SK-N-SH (cell line): ENCODE results near the gene ZNF785. TPM values are rescaled to one million over a fixed set of nuclear protein-coding genes. Genes with fewer than 3 reads are reported as not detected.

Experiments
- CTCF ChIA-PET: fragments of 300-600, 350-600 bp; formaldehyde crosslinking; extraction: SDS; loops from one replicate; lab custom pipeline; 2021; lab: Yijun Ruan, JAX
- POLR2A ChIA-PET: fragments of 350-600 bp; sonication (Branson Sonifier 250); formaldehyde crosslinking; extraction: SDS; loops from one replicate; lab custom pipeline; 2020; ENCODE audit warnings: antibody characterized with exemption, inconsistent platforms; lab: Yijun Ruan, JAX
- DNase-seq: peaks from one replicate; pipeline ENCODE4 v3.0.0; 2012
- H2AFZ ChIP-seq: fragments of 200-600 bp; sonication (generic); 2 replicates; pipeline ENCODE4 v1.8.1; 2016; ENCODE audit warnings: antibody characterized with exemption, mild to moderate bottlenecking, low read depth
- H3F3A ChIP-seq: fragments of 200-600 bp; sonication (generic); replicated peaks from 2 replicates; pipeline ENCODE3; 2016; ENCODE audit warnings: antibody characterized with exemption, mild to moderate bottlenecking; ENCODE audit not compliant: insufficient read depth
- H3K27ac ChIP-seq, 2 experiments: fragments of 200-500 bp in 1 of 2; fragments of 200-600 bp in 1 of 2; sonication (Bioruptor generic) in 1 of 2; sonication (generic), shearing (Covaris generic) in 1 of 2; 2 replicates each; pipeline versions ENCODE4 v1.5.1 to v1.6.1; 2014 to 2016; ENCODE audit warnings: low read depth in 2 of 2, inconsistent platforms in 1 of 2, low read length in 1 of 2, mild to moderate bottlenecking in 1 of 2, mixed read lengths in 1 of 2
- H3K27me3 ChIP-seq: fragments of 200-600 bp; sonication (generic), shearing (Covaris generic); 2 replicates; pipeline ENCODE4 v1.6.1; 2016; ENCODE audit warnings: mixed run types; ENCODE audit not compliant: insufficient read depth
- H3K36me3 ChIP-seq, 2 experiments: fragments of 200-500 bp in 1 of 2; fragments of 200-600 bp in 1 of 2; sonication (Bioruptor generic) in 1 of 2; sonication (generic) in 1 of 2; replicated peaks in 1 of 2; 2 replicates each; pipeline versions ENCODE3 to v1.5.1; 2014 to 2016; ENCODE audit warnings: low read length in 1 of 2, mild to moderate bottlenecking in 1 of 2; ENCODE audit not compliant: insufficient read depth in 2 of 2, control insufficient read depth in 1 of 2
- H3K4me1 ChIP-seq, 2 experiments: fragments of 200-500 bp in 1 of 2; fragments of 200-600 bp in 1 of 2; sonication (Bioruptor generic) in 1 of 2; sonication (generic), shearing (Covaris generic) in 1 of 2; 2 replicates each; pipeline versions ENCODE4 v1.5.1 to v1.6.1; 2014 to 2016; ENCODE audit warnings: low read depth in 1 of 2, low read length in 1 of 2, mixed run types in 1 of 2; ENCODE audit not compliant: insufficient read depth in 2 of 2, control insufficient read depth in 1 of 2
- H3K4me2 ChIP-seq: fragments of 200-600 bp; sonication (generic), shearing (Covaris generic); 2 replicates; pipeline ENCODE4 v1.6.1; 2017; ENCODE audit warnings: mixed run types
- H3K4me3 ChIP-seq, 2 experiments: fragments of 200-500 bp in 1 of 2; fragments of 200-600 bp in 1 of 2; sonication (Bioruptor generic) in 1 of 2; sonication (generic), shearing (Covaris generic) in 1 of 2; 2 replicates each; pipeline versions ENCODE4 v1.5.1 to v1.8.1; 2014 to 2016; ENCODE audit warnings: low read depth in 2 of 2, inconsistent platforms in 1 of 2, low read length in 1 of 2, mild to moderate bottlenecking in 1 of 2, mixed read lengths in 1 of 2, moderate library complexity in 1 of 2
- H3K79me2 ChIP-seq: fragments of 200-600 bp; sonication (generic); 2 replicates; pipeline ENCODE4 v1.8.1; 2017; ENCODE audit warnings: mild to moderate bottlenecking; ENCODE audit not compliant: insufficient read depth
- H3K9ac ChIP-seq: fragments of 200-600 bp; sonication (generic); 2 replicates; pipeline ENCODE4 v1.6.1; 2017; ENCODE audit warnings: mixed run types
- H3K9me2 ChIP-seq: fragments of 200-600 bp; sonication (generic); 2 replicates; pipeline ENCODE4 v1.6.1; 2017; ENCODE audit warnings: mixed run types
- H3K9me3 ChIP-seq: fragments of 200-600 bp; sonication (generic); 2 replicates; pipeline ENCODE4 v1.6.1; 2017; ENCODE audit warnings: mixed run types, mild to moderate bottlenecking, moderate library complexity
- H4K20me1 ChIP-seq: fragments of 200-600 bp; sonication (generic); 2 replicates; pipeline ENCODE4 v1.6.1; 2017; ENCODE audit warnings: mild to moderate bottlenecking, mixed run types; ENCODE audit not compliant: insufficient read depth
- CHD2 ChIP-seq: fragments of 150-350 bp; IDR thresholded peaks from 2 replicates; pipeline ENCODE4 v1.6.1; 2018; ENCODE audit warnings: low read length; ENCODE audit not compliant: partially characterized antibody
- CTCF ChIP-seq: fragments of 200-600 bp; sonication (generic); IDR thresholded peaks from 2 replicates; pipeline ENCODE4 v1.6.1; 2017; ENCODE audit warnings: antibody characterized with exemption, mild to moderate bottlenecking, moderate library complexity
- FOXJ3 ChIP-seq: sonication (generic); formaldehyde crosslinking; IDR thresholded peaks from 2 replicates; pipeline ENCODE4 v1.5.1; 2020; ENCODE audit warnings: mild to moderate bottlenecking, missing genetic modification reagents
- IRF3 ChIP-seq: fragments of 150-350 bp; IDR thresholded peaks from 2 replicates; pipeline ENCODE4 v1.6.1; 2016; ENCODE audit warnings: mild to moderate bottlenecking, low read depth, low read length
- JUND ChIP-seq: IDR thresholded peaks from 2 replicates; pipeline ENCODE4 v1.4.0; 2012
- MAX ChIP-seq: IDR thresholded peaks from 2 replicates; pipeline ENCODE4 v1.4.0; 2012; ENCODE audit warnings: low read depth
- MEF2A ChIP-seq: IDR thresholded peaks from 2 replicates; pipeline ENCODE4 v1.4.0; 2012; ENCODE audit warnings: low read depth, borderline replicate concordance
- POLR2AphosphoS5 ChIP-seq: IDR thresholded peaks from 2 replicates; pipeline ENCODE4 v1.6.1; 2012; ENCODE audit warnings: low read depth, low read length
- RCOR1 ChIP-seq: fragments of 150-350 bp; IDR thresholded peaks from 2 replicates; pipeline ENCODE4 v1.6.1; 2017; ENCODE audit warnings: antibody characterized with exemption, low read length
- RFX5 ChIP-seq: IDR thresholded peaks from 2 replicates; pipeline ENCODE4 v1.6.1; 2012; ENCODE audit warnings: mild to moderate bottlenecking, improper control_type of control experiment, low read length
- TCF12 ChIP-seq: IDR thresholded peaks from 2 replicates; pipeline ENCODE4 v1.4.0; 2012
- TEAD4 ChIP-seq: IDR thresholded peaks from 2 replicates; pipeline ENCODE4 v1.4.0; 2012; ENCODE audit warnings: mild to moderate bottlenecking, borderline replicate concordance; ENCODE audit not compliant: insufficient read depth
- YY1 ChIP-seq: IDR thresholded peaks from 2 replicates; pipeline ENCODE4 v1.4.0; 2012; ENCODE audit warnings: low read depth, mild to moderate bottlenecking
- ZBTB33 ChIP-seq: IDR thresholded peaks from 2 replicates; pipeline ENCODE4 v1.4.0; 2012; ENCODE audit warnings: low read depth, borderline replicate concordance
- WGBS: methylation state at CpG from one replicate; pipeline ENCODE4 v1.1.6; 2017; ENCODE audit warnings: low lambda C conversion rate; 5-methylcytosine and 5-hydroxymethylcytosine counted together
- polyA plus RNA-seq, 3 experiments: library from polyadenylated mRNA; depleted of rRNA; stranded (reverse); fragments of >200 nt; gene quantifications; 2 replicates each; pipeline ENCODE4 v1.2.3, GENCODE V29; 2012

The ZNF785 gene
- polyA plus RNA-seq, 1 of the 3 experiments (the other 2 are of a cell fraction): 8.8 TPM

GRCh38 chr16:30600929-30601328 lies 15.4 kb upstream of the ZNF785 start:
- no peak for DNase-seq
- POLR2A ChIA-PET: interaction anchor here (0.7 kb wide), 1 partner anchor 12 kb away, joined by 4 read pairs; no protein-coding TSS in a partner anchor
- Histone ChIP-seq H3K4me2 (no peak overlapping the region), H3F3A (peaks cover 4% of the 10 kb centered on the region), H3K9me3 (no peaks in the 10 kb centered on the region), H3K36me3 (peaks cover 11 to 22% of the 10 kb centered on the region in 2 experiments), H3K9ac (no peak overlapping the region), H4K20me1 (no peaks in the 10 kb centered on the region), H2AFZ (no peak overlapping the region), H3K27ac (no peak overlapping the region), H3K4me3 (no peak overlapping the region), H3K4me1 (no peaks in the 10 kb centered on the region), H3K9me2 (no peaks in the 10 kb centered on the region), H3K79me2 (no peaks in the 10 kb centered on the region), H3K27me3 (no peaks in the 10 kb centered on the region)
- TF ChIP-seq RFX5 (no peak), CTCF (no peak), RCOR1 (no peak), MEF2A (no peak), YY1 (no peak), TCF12 (no peak), TEAD4 (no peak), MAX (no peak), IRF3 (no peak), JUND (no peak), ZBTB33 (no peak), CHD2 (no peak), POLR2AphosphoS5 (no peak), FOXJ3 (CRISPR knock-in tag) (no peak)
- 83% methylated on average over 2 of the region's 2 CpGs for WGBS
- CTCF ChIA-PET: interaction anchor here (0.9 to 1.7 kb wide), 4 partner anchors 11 to 65 kb away, joined by 3 to 5 read pairs (median 4); no protein-coding TSS in a partner anchor
